ENCODE data around the gene MYH9.

The MYH9 gene

DNA sequence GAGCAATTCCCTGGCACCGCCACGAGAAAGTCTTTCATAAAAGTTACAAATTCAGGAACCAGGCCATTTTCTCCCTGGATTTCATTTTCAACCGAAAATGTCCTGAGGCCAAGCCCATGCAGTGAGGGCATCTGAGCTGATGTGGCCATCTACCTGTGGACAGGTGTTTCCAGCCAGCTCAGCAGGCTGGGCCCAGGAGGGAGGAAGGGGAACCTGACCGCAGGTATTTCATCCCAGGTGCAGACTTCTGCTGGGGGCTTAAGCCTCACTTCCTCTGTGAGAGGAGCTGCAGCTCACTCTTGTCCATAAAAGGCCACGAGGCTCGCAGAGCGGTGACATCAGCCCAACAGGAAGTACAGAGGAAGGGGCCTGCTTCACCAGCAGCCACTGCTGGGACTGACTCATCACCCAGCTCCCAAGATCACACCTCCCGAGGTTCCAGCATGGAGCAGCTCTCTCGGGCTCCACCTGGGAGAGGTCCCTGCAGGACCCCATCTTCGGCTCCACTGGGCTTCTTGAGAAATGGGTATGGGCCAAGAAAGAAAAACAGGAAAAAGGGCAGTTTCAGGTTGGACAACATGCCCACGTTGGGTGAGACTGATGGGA is 56.4 kb downstream of the MYH9 start:
- DNase-seq (ENCODE audit: low spot score), result peak; percentile 80

- DNase-seq (ENCODE audit: low spot score), result no peak
Observed at GRCh38 chr22:36330655-36331305, 57.0 kb downstream of the MYH9 start.

- no peak for DNase-seq (ENCODE audit: low spot score)
Observed at GRCh38 chr22:36330127-36330526, 57.6 kb downstream of the MYH9 start.

DNA sequence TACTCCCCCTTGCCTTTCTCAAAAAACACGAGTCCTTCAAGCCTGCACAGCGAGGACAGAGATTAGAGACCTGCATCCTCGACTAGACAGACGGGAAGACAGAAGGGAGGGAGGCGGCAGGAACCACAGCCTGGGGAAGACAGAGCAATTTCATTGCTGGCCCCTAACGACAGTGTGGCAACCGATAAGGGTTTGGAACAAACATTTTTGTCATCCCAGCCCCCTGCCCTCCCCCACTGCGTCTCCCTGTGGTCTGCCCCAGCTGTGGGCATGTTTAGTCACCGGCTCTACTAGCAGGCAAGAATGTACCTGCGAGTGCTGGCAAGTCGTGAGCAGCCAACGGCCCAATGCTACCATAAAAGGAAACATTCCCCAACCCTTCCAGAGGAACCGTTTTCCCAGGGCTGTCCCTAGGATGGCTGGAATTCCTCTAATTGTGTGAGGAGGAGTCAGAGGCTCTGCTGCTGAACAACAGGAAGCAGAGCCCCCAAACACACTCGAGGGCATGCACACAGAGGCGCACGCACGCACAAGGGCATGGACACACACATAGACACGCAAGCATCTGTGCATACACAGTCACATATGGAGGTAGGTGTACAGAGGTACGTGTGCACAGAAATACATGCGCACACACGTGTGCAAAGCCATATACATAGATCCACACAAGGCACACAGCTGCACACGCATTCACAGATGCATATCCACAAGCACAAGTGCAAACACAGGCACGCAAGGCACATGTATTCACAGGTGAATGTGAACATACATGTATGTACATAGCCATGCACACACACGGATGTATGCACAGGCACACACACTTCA is 58.3 kb downstream of the MYH9 start:
- DNase-seq (ENCODE audit: low spot score), result no peak

DNA sequence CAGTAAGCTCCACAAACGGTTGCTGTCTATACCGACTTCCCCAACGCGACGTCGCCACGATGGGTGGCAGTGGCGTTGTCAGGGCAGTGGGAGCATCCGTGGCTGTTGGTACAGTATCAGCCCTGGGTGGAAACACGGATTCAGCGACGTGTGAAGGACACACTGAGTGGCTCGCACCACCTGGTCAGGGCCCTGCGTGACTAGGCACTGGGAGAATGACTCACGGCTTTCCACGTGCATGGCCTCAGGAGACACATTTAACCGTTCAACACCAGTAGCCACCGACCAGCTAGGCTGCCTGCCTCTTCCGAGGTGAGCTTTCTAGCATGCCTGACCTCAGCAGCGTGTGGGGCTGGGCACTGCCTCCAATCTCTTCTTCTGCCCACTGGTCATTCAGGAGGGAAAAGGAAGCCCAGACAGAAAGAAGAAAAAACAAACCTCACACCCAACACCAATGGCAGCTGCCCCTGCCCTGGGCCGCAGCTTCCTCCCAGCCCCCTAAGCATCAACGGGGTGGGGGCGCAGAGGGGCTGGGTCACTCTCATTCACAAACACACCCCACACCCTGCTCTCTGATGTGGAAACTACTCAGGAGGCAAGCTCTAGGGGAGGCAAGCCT is 59.0 kb downstream of the MYH9 start:
- no peak for DNase-seq (ENCODE audit: low spot score)

DNA sequence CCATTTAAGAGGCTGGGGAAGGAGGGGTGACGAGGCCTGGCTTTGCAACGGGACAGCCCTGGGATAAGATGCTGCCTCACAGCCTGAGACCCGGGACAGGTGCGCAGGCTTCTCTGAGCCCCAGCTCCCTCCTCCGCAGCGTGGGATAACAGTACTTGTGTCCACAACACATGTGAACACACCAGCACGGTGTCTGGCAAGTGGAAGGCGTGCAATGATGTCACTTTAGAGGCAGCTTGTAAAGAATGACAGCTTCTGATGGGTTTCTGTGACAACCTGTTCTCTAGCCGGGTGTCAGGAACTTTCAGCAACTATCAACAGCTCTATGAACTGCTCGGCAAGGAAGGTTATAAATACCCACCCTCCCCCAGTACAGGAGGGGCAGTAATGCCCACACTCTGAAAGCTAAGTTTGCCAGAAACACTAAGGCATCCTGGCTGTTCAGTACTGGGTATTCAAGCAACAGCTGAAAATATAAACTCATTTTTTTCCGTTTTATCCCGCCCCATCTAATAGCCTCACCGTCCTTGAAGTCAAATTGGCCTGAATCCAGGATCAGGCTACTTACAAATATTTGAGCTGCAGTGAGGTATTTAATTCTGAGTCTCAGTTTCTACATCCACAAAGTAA is 59.7 kb downstream of the MYH9 start:
- no peak for DNase-seq (ENCODE audit: low spot score)

- no peak for DNase-seq (ENCODE audit: low spot score)
Observed at GRCh38 chr22:36326178-36327161, 61.3 kb downstream of the MYH9 start.

- no peak for DNase-seq (ENCODE audit: low spot score)
Observed at GRCh38 chr22:36325154-36326031, 62.4 kb downstream of the MYH9 start.

- DNase-seq (ENCODE audit: low spot score), result no peak
Observed at GRCh38 chr22:36324414-36324813, 63.4 kb downstream of the MYH9 start.

DNA sequence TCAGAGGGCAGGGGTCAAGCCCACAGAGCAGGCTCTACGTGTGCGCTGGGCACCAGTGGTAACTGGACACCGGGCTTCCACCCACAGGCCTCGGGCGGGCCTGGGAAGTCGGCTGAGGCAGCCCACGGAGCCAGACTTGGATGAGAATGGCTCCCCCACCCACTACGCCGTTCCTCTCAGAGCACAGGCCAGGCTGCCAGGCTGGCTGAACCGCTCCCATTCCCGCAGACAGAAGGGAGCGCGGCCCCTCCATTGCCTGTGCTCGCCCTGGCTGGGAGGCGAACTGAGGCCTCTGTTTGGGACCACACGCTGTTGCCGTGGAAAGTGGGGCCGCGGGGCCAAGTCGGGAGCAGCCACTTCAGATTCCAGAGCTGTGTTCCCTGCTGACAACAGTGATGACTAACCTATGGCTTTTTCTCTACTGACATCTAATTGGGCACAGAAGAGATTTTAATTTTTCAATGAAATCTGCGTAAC is 63.9 kb downstream of the MYH9 start:
- DNase-seq (ENCODE audit: low spot score), result no peak

GRCh38 chr22:36323182-36323854 is 64.4 kb downstream of the MYH9 start:
- DNase-seq (ENCODE audit: low spot score), result peak; percentile 87

DNA sequence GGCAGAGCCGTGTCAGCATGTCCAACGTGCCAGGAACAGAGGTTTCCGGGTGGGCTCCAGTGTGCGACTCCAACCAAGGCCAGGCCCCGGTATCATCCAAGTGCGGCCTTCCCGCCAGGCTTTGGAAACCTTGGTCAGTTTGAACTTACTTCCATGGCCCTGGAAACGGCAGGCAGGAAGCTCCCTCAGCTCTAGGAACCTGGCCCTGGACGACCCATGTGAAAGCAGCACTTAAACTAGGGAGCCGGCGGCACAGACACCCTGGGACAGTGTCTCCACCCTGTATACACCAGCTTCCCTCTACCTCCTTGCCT is 65.2 kb downstream of the MYH9 start:
- DNase-seq (ENCODE audit: low spot score), result no peak

DNA sequence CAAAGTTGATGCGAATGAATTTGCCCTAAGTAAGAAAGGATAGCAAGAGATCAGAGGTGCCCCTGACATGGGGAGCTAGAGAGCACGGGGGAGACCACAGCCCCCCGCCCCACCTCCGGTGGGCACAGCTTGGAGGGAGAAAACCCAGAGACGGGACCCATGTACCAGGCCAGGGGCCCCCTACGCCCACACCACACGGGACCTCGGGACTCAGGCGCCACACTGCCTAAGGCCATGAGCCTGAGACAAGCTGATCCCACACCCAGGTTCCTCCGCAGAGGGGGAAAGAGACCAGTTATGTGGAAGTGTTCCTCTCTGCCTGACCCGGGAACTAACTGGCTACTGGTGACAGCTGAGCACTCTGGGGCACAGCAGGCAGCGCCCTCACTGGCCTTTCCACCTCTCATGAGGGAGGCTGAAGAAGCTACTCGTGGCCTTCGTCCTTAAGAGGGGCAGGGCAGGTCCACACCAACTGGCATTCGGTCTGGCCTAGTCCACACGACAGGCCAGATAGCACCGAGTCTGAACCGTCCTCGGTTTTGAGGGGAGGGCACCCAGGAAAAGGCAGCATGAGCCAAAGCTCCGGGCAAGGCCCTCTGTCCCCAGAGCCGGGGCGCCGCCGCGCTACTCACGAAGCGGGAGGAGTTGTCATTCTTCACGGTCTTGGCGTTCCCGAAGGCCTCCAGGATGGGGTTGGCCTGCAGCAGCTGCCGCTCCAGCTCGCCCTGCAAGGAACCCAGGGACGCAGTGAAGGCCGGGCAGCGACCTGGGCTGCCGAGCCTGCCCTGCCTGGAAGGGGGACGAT is 65.8 kb downstream of the MYH9 start:
- no peak for DNase-seq (ENCODE audit: low spot score)

GRCh38 chr22:36320553-36320952 is 67.2 kb downstream of the MYH9 start:
- DNase-seq (ENCODE audit: low spot score), result no peak

DNA sequence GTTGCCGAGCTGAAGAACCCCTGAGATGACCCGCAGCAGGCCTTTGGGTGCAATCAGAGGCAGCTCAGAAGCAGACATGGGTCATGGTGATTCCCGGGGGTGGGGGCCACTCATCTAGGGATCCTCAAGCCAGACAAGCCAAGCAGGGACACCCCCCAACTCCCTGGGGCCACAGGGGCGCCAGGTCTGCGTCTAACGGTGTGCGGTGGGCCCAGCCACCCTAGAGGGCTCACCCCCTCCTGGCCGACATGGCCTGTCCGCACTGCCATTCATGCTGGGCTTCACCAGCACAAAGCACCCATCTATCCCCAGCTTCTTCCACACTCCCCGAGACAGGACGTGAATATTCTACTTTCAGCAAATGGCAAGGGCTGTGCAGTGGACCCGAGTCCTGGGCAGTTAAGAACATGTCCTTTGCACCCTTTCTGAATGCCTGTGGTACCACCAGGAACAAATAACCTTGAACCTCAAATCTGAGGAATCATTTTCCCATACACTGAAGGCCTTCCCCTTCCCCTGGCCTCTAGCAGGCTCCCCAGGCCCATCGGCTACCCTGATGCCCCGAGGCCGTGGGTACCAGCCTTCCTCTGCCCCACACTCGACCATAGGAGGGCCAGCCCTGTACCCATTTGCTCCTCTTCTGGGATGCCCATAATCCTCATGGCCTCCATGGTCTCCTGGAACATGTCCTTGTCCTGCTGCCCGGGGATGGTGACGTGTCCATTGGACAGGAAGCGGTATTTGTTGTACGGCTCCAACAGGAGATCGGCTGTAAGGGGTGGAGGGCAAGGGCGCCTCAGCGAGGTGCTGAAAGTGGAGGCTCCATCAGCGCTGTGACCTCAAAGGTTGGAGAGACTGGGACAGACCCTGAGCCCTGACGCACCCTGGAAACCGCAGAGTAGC is 67.9 kb downstream of the MYH9 start:
- no peak for DNase-seq (ENCODE audit: low spot score)

- no peak for DNase-seq (ENCODE audit: low spot score)
Observed at GRCh38 chr22:36318442-36318841, 69.3 kb downstream of the MYH9 start.

GRCh38 chr22:36317658-36318271 is 70.0 kb downstream of the MYH9 start:
- DNase-seq (ENCODE audit: low spot score), result no peak

Data from pons (tissue), 1 donor.